GM12891 (cell line): ENCODE measurements around the gene NBEA.

Experiments used
- POLR2A ChIP-seq: IDR thresholded peaks from 2 replicates; pipeline ENCODE4 v1.6.1; 2011; ENCODE audit warnings: low read depth, low read length, control low read depth
- SPI1 ChIP-seq: IDR thresholded peaks from 2 replicates; pipeline ENCODE4 v1.6.1; 2011; ENCODE audit warnings: low read depth, low read length, control low read depth
- TAF1 ChIP-seq: IDR thresholded peaks from 2 replicates; pipeline ENCODE4 v1.6.1; 2011; ENCODE audit warnings: low read depth, low read length, control low read depth

GRCh38 chr13:35469806-35470525 is 527.9 kb downstream of the NBEA start:
- no peak for TF ChIP-seq SPI1
- TF ChIP-seq TAF1: no peak
- no peak for TF ChIP-seq POLR2A
